ENCODE results near the gene DOLPP1. TPM values are rescaled to one million over a fixed set of nuclear protein-coding genes. Genes with fewer than 3 reads are reported as not detected.

DOLPP1 gene
- total and polyA plus RNA-seq, 2 of the 8 experiments (the other 6 are each of a cell fraction or from before 2014, with no cell fraction given): 36.0 to 45.3 TPM

DNA sequence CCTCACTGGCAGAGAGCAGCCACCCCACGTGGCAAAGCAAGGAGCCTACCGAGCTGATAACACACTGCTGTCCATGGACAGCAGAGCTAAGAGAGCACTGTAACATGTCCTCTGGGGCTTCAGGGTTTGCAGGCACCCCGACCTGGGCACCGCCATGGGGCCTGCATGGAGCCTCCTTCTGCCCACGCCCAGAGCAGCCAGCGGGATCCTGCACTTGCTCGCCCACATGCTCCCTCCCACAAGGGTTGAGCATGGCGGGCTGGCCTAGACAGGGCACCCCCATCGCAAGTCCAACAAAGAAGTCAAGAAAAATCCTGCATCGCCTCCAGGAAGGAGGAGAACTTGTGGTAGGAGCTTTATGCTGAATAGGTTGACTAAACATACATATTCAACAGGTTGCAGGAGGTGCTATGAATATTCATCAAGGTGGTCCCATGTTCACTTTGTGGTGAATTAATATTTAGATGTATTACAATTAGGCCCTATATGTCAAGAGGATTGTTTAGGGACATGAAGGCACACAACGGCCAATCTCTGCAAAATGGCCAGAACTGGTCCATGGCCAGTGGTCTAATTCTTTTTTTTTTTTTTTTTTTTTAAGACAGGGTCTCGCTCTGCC, 48.3 kb upstream of the DOLPP1 start (continued):
- no peak for TF ChIP-seq KDM5A (IDR thresholded peaks at IDR 0.05; ENCODE audit: low read length)
- no peak for TF ChIP-seq SIN3A (conservative IDR thresholded peaks at IDR 0.05 in 1 of 2, IDR thresholded peaks at IDR 0.05 in 1 of 2; ENCODE audit: low read depth in 1 of 2, low read length in 2 of 2)
- TF ChIP-seq BACH1 (IDR thresholded peaks at IDR 0.05; ENCODE audit: low read length): no peak
- TF ChIP-seq FOSL1 (IDR thresholded peaks at IDR 0.05; ENCODE audit: insufficient read depth, low read depth, low read length): no peak
- no peak for TF ChIP-seq SRF (IDR thresholded peaks at IDR 0.05; ENCODE audit: low read depth, low read length)
- no peak for TF ChIP-seq GABPA (IDR thresholded peaks at IDR 0.05; ENCODE audit: borderline replicate concordance, insufficient read depth, low read length)
- TF ChIP-seq EP300 (IDR thresholded peaks at IDR 0.05; ENCODE audit: borderline replicate concordance in 1 of 2, low read depth in 2 of 2, low read length in 2 of 2): no peak
- no peak for TF ChIP-seq POU5F1 (IDR thresholded peaks at IDR 0.05; ENCODE audit: low read depth, low read length)

Data from H1 (cell line).